Measurements from ENCODE around the gene OR8S1. TPM values are rescaled to one million over a fixed set of nuclear protein-coding genes. Genes with fewer than 3 reads are reported as not detected.
"Not testable (repeated sequence)": the region's sequence is repeated elsewhere in the genome, so short reads cannot be mapped to it uniquely, and the experiment has no call there.

The OR8S1 gene
- total RNA-seq: not detected
- long read RNA-seq: 0 reads

- no peak for DNase-seq (ENCODE audit: low spot score)
Observed at GRCh38 chr12:48525332-48525731, at the start of gene OR8S1. TSS of gene OR8S1 (plus strand) at chr12:48525632. CDS start at chr12:48525632, 0 bp downstream.

GRCh38 chr12:48482198-48482597, 43.2 kb upstream of the OR8S1 start, which contains the start of gene C12orf54:
TSS of gene C12orf54 (plus strand) at chr12:48482498. CDS start at chr12:48483297, 799 bp downstream.
- no peak for DNase-seq (ENCODE audit: low spot score)

GRCh38 chr12:48482930-48483329, 42.5 kb upstream of the OR8S1 start:
- no peak for DNase-seq (ENCODE audit: low spot score)

- DNase-seq (ENCODE audit: low spot score): no peak
Observed at GRCh38 chr12:48486261-48486660, 39.2 kb upstream of the OR8S1 start.

- DNase-seq (ENCODE audit: low spot score): no peak
Observed at GRCh38 chr12:48486679-48487078, 38.8 kb upstream of the OR8S1 start.

GRCh38 chr12:48489012-48489411, 36.4 kb upstream of the OR8S1 start:
- DNase-seq (ENCODE audit: low spot score): no peak

- not testable (repeated sequence) for DNase-seq (ENCODE audit: low spot score)
Observed at GRCh38 chr12:48489456-48489855, 36.0 kb upstream of the OR8S1 start.

GRCh38 chr12:48500281-48500680, 25.2 kb upstream of the OR8S1 start:
- not testable (repeated sequence) for DNase-seq (ENCODE audit: low spot score)

- DNase-seq (ENCODE audit: low spot score): not testable (repeated sequence)
Observed at GRCh38 chr12:48506836-48507235, 18.6 kb upstream of the OR8S1 start.

- DNase-seq (ENCODE audit: low spot score): no peak
Observed at GRCh38 chr12:48508987-48509386, 16.4 kb upstream of the OR8S1 start.

GRCh38 chr12:48510111-48510510, 15.3 kb upstream of the OR8S1 start:
- no peak for DNase-seq (ENCODE audit: low spot score)

- no peak for DNase-seq (ENCODE audit: low spot score)
Observed at GRCh38 chr12:48512855-48513254, 12.6 kb upstream of the OR8S1 start.

GRCh38 chr12:48514728-48515127, 10.7 kb upstream of the OR8S1 start:
- no peak for DNase-seq (ENCODE audit: low spot score)

- not testable (repeated sequence) for DNase-seq (ENCODE audit: low spot score)
Observed at GRCh38 chr12:48520381-48520780, 5.1 kb upstream of the OR8S1 start.

- DNase-seq (ENCODE audit: low spot score): no peak
Observed at GRCh38 chr12:48527891-48528670, 2.6 kb downstream of the OR8S1 start.

GRCh38 chr12:48532601-48533000, 7.2 kb downstream of the OR8S1 start:
- DNase-seq (ENCODE audit: low spot score): no peak

GRCh38 chr12:48536602-48537001, 11.2 kb downstream of the OR8S1 start:
- DNase-seq (ENCODE audit: low spot score): no peak

GRCh38 chr12:48542300-48542928, 17.0 kb downstream of the OR8S1 start:
- DNase-seq (ENCODE audit: low spot score): no peak

GRCh38 chr12:48545833-48546469, 20.5 kb downstream of the OR8S1 start:
- no peak for DNase-seq (ENCODE audit: low spot score)

GRCh38 chr12:48547012-48547411, 21.6 kb downstream of the OR8S1 start:
- DNase-seq (ENCODE audit: low spot score): not testable (repeated sequence)

- not testable (repeated sequence) for DNase-seq (ENCODE audit: low spot score)
Observed at GRCh38 chr12:48551636-48552035, 26.2 kb downstream of the OR8S1 start.

All from mesenteric fat pad (tissue), 1 donor.